HG03139 (cell line): ENCODE measurements around the gene SLC14A1.

Source experiments
- ATAC-seq: cut with Tn5 transposase; IDR thresholded peaks from one replicate; pipeline ENCODE4 v1.9.1; 2021; ENCODE audit not compliant: unreplicated experiment

SLC14A1 gene

GRCh38 chr18:45723567-45724355 is at the start of gene SLC14A1:
Gene SLC14A1 (plus strand): TSS chr18:45724181. CDS start chr18:45730321, 6,140 bp downstream.
- no peak for ATAC-seq

- no peak for ATAC-seq
Measured at GRCh38 chr18:45677276-45677807, 46.6 kb upstream of the SLC14A1 start.

GRCh38 chr18:45678441-45678840 is 45.5 kb upstream of the SLC14A1 start:
- no peak for ATAC-seq

- no peak for ATAC-seq
Measured at GRCh38 chr18:45678850-45679249, 45.1 kb upstream of the SLC14A1 start.

- no peak for ATAC-seq
Measured at GRCh38 chr18:45680066-45680690, 43.8 kb upstream of the SLC14A1 start.

GRCh38 chr18:45682181-45682580 is 41.8 kb upstream of the SLC14A1 start:
- ATAC-seq: no peak

GRCh38 chr18:45684341-45685115 is 39.5 kb upstream of the SLC14A1 start:
- no peak for ATAC-seq

- ATAC-seq: peak; percentile 73
Measured at GRCh38 chr18:45686891-45687611, 36.9 kb upstream of the SLC14A1 start.

GRCh38 chr18:45687621-45688020 is 36.4 kb upstream of the SLC14A1 start:
- ATAC-seq: peak; percentile 35

- ATAC-seq: no peak
Measured at GRCh38 chr18:45688113-45688512, 35.9 kb upstream of the SLC14A1 start.

- ATAC-seq: no peak
Measured at GRCh38 chr18:45688833-45689232, 35.1 kb upstream of the SLC14A1 start.

- no peak for ATAC-seq
Measured at GRCh38 chr18:45689396-45689795, 34.6 kb upstream of the SLC14A1 start.

GRCh38 chr18:45690975-45691815 is 32.8 kb upstream of the SLC14A1 start:
- no peak for ATAC-seq

- no peak for ATAC-seq
Measured at GRCh38 chr18:45691816-45692179, 32.2 kb upstream of the SLC14A1 start.

- no peak for ATAC-seq
Measured at GRCh38 chr18:45702708-45703265, 21.2 kb upstream of the SLC14A1 start.

GRCh38 chr18:45708831-45709230 is 15.2 kb upstream of the SLC14A1 start:
- ATAC-seq: no peak

- ATAC-seq: no peak
Measured at GRCh38 chr18:45712061-45712460, 11.9 kb upstream of the SLC14A1 start.

GRCh38 chr18:45713239-45713638 is 10.7 kb upstream of the SLC14A1 start:
- ATAC-seq: no peak

- ATAC-seq: no peak
Measured at GRCh38 chr18:45715212-45715780, 8.7 kb upstream of the SLC14A1 start.
